GM18526 (cell line): Measurements from ENCODE around the gene PRKAG1.

Source experiments
- POLR2A ChIP-seq: IDR thresholded peaks from 3 replicates; pipeline ENCODE4 v1.6.1; 2011; ENCODE audit not compliant: insufficient read length; ENCODE audit errors: extremely low read depth

PRKAG1 gene

DNA sequence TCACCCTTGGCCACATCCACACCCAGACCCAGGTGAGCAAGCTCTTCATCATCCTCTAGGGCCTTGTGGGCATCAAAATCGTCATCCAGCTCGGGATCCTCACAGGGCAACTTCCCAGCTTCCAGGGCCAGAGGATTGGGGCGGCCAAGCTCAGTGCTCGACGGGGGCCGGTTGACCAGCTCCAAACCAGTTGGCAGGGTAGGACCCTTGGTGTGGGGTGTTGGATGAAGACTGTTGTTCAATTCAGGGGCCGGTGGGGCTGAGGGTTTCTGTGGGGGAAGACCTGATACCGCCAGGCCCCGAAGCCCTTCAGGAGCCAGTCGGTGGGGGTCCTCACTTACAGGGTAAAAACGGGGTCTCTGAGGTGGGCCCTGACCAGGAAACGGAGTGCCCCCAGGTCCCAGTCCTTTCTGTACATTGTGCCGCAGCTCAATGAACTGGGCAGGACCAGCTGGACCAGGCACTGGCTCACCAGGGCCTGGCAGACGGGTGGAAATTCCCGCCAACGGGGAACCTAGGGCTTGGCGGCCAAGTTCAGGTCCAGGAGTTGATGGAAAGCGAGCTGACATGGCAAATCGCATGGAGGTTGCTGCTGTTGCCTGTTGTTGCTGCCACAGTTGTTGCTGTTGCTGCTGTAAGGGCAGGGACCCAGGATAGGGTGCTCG is 19.8 kb upstream of the PRKAG1 start:
- no peak for TF ChIP-seq POLR2A

DNA sequence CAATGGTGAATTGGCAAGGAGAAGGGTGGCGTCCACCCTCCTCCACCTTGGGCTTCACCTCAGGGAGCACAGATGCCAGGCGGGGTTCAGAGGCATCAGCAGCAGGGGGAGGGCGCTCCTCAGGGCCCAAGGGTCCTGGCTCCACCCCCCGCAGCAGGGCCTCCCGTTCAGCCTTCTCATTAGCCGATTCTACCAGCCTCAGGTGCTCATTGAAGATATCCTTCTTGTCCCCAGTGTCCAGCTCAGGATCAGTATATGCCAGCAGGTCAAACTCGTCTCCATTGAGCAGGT is 19.3 kb upstream of the PRKAG1 start:
- no peak for TF ChIP-seq POLR2A

DNA sequence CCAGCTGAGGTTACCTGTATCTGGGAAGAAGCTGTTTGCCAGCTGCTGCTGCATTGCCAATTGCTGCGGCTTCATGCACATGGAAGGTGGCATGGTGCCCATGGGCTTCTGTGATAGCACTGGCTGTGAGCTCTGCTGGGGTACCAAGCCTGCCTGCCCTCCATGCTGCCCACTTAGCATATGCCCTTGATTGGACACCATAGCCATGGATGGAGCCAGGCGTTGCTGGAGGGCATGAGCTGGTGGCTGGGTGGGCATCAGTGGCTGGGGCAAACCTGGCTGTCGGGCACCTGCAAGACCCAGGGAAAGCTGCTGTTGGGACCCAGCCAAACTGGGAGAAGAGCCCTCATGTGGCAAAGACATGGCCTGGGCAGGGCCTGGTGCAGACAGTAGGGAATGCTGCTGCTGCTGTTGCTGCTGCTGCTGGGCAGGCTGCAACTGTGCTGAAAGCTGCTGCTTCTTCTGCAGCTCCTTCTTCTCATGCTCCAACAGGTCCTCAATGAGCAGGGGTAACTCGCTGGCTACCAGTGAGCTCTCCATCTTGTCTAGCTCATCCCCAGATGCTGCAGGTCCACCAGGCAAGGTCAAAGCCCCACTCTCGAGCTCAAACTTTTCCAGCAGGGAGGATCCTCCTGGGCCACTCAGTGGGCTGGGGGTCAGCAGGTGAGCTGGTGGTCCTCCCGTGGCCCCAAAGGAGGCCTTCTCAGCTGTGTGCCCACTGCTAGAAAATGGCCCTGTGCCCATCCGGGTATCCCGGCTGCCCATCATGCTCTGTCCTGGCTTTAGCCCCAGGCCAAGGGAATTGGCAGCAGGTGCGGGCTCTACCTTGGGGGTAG is 18.8 kb upstream of the PRKAG1 start:
- no peak for TF ChIP-seq POLR2A

DNA sequence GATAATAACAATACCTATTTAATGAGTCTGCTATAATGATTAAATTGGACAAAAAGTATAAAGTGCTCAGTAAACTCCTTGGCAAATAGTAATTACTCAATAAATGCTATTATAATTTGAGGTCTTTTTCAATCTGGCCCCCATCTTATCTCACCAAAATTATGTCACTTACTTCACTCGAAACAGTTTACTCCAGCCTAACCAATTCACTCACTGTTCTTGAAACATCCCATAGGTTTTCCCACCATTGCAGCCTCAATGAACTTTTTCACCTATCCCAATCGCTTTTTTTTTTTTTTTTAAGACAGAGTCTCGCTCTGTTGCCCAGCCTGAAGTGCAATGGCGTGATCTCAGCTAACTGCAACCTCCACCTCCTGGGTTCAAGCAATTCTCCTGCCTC is 17.5 kb upstream of the PRKAG1 start:
- no peak for TF ChIP-seq POLR2A

DNA sequence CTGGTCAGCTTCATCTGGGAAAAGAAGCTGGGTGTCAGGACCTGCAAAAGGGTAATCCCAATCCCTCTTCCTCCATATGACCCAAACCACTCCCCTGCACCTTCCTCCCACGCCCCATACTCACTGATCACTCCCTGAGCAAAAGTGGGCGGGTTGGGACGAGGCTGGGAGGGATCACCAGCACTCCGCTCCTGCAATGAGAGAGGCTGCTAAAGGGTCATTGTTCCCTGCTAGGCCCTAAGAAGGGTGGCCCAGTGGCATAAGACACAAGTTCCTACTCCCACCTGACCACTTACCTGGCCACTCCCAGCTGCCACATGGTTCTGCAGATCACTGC is 15.7 kb upstream of the PRKAG1 start:
- TF ChIP-seq POLR2A: no peak

DNA sequence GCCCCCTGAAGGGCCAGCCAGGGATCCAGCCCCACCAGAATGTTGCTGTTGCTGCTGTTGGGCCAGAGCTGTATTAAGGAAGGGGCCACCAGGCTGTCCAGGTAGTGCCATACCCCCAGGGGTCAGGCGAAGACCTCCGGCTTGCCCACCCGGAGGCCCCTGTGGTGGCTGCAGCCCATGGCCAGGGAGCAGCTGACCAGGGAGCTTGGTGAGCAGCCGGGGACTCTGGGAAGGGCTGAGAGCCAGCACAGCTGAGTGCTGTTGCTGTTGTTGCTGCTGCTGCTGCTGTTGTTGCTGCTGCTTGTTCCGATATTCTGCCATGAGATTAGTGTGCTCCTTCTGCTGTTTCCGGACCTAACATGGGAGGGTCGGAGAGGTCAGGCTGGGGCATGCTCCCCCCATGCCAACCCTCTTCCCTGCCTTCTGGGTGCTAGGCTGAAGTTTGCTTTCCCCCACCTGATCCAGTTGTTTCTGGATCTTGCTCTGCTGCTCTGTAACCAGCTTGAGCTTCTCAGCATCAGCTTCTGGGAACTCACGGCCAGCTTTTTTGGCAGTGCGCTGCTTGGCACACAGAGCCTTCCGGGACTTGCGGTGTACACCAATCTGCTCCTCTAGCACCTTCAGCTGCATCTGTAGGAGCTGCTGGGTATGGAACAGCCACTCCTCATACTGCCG is 15.2 kb upstream of the PRKAG1 start:
- TF ChIP-seq POLR2A: no peak

DNA sequence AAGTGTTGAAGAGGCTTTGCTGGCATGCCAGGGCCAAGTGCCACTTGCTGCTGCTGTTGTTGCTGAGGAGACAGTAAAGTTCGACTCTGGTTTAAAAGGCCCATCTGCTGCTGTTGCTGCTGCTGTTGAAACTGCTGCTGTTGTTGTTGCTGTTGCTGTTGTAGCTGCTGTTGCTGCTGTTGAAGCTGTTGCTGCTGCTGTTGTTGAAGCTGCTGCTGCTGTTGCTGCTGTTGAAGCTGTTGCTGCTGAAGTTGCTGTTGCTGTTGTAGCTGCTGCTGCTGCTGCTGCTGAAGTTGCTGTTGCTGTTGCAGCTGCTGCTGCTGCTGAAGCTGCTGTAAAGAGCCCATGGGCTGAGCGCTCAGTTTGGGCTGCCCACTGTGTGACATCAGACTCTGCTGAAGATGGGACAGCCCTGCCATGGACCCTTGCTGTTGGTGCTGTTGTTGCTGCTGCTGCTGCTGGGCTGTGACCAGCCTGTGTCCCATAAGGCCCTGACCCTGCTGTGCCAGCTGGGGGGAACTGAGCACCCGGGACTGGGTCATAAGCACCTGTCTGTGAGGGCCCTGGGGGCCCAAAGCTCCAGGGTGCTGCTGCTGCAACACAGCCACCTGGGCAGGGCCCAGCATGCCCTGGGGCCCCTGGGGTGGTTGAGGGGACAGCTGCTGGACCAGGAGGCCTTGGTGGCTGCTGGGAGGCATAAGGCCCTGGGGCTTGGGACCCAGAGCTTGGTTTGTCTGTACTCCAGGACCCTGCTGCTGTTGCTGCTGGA is 14.3 kb upstream of the PRKAG1 start:
- TF ChIP-seq POLR2A: no peak

DNA sequence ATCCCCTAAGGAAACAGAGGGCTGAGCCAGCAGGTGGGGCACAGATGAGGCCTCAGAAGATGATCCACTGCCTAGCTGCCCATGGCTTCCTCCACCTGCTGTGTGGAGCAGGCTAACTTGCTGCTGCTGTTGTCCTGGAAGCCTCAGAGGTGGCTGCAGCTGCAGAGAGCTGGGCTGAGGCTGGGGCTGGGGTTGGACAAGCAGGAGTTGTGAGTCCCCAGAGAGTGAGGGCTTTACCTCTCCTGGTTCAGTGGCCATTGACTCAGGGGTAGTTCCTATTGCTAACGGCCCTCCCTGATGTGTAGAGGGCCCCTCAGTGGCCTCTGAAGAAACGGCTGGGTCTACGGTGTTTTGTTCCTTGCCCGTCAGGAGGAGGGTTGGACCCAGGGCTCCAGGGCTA is 13.7 kb upstream of the PRKAG1 start:
- TF ChIP-seq POLR2A: no peak

DNA sequence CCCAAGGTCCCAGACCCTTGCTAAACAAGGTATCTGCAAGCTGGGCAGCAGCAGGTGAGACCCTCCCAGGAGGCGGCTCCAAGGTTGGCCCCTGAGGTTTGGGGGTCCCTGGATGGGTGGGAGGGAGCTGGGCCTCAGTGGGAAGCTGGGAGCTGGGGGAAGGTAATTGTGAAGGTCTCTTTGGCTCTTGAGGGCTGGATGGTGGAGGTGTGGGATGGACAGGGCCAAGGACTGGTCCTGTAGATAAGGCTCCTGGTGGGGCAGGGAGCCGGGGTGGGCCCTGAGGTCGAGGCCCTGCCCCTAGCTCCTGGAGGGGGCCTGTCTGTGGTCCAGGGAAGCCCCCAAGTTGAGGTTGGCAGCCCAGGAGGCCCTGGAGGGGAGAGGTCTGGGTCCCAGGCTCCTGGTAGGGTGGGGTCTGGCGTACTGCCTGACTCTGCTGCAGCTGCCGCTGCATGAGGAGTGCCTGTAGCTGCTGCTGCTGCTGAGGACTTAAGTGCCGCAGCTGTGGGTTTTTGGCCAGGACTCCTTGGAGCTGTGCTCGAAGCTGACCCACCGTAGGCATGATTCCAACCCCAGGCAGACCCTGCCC is 13.1 kb upstream of the PRKAG1 start:
- no peak for TF ChIP-seq POLR2A

DNA sequence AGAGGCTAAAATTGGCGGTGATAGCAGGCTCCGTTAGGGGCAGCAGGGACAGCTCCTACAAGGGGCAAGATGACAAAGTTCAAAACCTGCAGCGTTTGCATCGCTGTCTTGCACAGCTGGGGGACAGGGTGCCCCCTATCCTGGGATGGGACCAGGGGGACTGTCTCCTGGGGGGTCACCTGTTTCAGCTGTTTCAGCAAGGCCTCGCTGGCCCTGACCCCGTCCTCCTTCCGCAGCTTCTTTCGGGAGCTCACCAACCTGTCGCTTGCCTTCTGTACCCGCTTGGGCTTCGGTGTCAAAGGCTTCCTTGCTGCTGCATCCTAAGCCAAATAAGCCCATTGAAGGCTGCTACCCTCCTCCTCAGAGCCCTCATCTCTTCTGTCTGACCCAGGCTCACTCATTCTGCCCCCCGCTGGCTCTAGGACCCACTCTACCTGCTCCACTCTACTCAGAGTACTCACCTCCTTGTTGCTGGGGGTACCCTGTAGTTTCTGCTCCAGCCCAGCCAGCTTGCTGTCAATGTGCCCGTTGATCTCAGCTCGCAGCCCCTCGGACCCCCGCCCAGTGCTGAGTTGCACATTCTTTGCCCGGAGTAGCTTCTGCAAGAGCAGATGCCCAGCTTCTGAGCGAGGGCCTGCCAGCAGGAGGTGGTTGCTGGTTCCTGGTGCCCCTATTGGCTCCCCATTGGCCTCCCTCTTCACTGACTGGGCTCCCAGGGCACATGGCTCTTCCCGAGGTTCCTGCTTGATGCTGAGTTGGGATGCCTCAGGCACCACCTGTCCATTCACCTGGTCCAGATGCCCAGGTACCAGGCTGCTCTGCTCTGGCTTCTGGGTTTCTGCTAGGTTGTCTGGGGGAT is 12.4 kb upstream of the PRKAG1 start:
- TF ChIP-seq POLR2A: no peak

DNA sequence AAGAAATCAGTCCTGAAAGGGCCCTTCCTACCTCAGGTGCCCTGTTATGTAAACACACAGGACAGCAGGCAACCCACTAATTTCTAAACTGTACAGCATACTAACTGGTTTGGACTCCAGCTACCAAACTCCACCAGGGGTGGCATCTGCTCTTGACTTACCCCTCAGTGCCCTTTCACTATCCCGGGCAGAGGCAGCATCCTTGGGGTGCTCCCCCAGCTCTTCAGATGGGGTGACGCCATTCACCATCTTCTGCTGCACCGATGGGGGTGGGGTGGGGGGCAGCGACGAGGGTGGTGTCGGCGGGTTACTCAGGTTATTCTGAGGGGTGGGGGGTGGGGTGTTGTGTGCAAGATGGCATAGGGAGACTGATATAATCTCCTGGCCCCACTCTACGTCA is 11.5 kb upstream of the PRKAG1 start:
- TF ChIP-seq POLR2A: no peak

DNA sequence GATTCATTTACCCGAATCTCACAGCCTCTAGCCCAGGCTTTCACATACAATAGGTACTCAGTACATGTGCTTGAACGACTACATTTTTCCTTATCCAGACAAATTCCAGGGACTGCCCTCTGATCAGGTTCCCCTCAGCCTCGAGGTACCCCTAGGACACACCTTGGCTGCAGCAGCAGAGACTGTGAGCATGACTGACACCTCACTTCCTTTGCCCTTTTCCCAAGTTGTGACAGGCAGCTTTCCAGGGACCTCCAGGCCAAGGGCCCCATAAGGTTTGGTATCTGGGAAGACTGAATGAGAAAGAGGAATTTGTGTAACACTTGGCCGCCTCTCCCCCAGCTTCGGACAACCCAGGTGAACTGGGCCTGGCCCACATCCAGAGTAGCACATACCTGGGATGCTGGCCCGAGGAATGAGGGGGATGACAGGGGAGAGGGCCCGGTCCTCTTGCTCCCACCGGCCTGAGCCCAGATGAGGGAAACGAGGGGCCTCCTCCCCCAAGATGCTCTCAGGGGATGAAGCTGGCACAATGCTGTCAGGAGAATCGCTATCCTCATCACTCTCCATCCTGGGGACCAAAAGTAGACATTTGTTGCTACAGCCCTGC is 10.2 kb upstream of the PRKAG1 start:
- TF ChIP-seq POLR2A: no peak

DNA sequence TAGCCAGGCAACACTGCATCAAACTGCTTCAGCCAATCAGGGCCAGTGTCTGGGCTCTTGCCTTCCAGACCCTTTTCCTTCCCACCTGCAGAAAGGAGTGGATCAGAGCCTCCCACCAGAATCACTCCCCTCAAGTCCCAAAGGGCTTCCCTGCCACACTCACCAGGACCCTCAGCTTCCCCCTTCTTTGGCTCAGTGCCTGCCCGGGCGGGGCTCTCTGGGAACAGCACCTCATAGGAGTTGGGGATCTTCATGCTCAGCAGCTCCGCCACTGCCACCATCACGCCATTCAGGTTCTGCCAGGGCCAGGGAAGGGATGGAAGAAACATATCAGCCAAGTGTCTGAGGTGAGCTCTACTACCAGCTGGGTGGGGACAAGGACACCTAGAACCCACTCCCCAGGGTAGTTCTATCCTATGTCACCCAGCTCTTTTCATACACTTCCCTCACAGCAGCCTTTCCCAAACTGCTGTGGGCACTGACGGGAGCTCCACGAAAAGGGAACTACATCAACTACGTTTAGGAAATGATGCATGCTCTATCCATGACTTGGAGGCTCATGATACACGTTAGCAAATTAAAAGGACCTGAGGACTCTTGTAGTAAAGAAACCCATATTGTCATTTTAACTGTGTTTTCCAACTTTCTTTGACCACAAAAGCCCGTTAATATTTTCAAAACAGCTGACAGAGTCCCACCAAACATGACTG is 9.4 kb upstream of the PRKAG1 start:
- no peak for TF ChIP-seq POLR2A
